Measurements from ENCODE around the gene ADGRL1.
A peak's percentile ranks its signal among the peaks of the same experiment; 100 is the strongest.

The ADGRL1 gene

GRCh38 chr19:14112809-14113385 is 93.1 kb downstream of the ADGRL1 start:
- no peak for DNase-seq (ENCODE audit: low spot score)

- no peak for DNase-seq (ENCODE audit: low spot score)
These were observed 93.7 kb downstream of the ADGRL1 start for GRCh38 chr19:14112051-14112808.

- DNase-seq (ENCODE audit: low spot score) = no peak
These were observed 94.5 kb downstream of the ADGRL1 start for GRCh38 chr19:14111486-14111885.

- no peak for DNase-seq (ENCODE audit: low spot score)
These were observed 95.3 kb downstream of the ADGRL1 start for GRCh38 chr19:14110650-14111049.

- DNase-seq (ENCODE audit: low spot score) = no peak
These were observed 98.1 kb downstream of the ADGRL1 start for GRCh38 chr19:14107581-14108461.

GRCh38 chr19:14106840-14107239 is 99.1 kb downstream of the ADGRL1 start:
- no peak for DNase-seq (ENCODE audit: low spot score)

GRCh38 chr19:14105680-14106079 is 100.3 kb downstream of the ADGRL1 start:
- DNase-seq (ENCODE audit: low spot score) = no peak

- DNase-seq (ENCODE audit: low spot score) = peak; percentile 50
These were observed 102.7 kb downstream of the ADGRL1 start for GRCh38 chr19:14103310-14103709.

GRCh38 chr19:14102756-14103155 is 103.2 kb downstream of the ADGRL1 start:
- no peak for DNase-seq (ENCODE audit: low spot score)

GRCh38 chr19:14102102-14102696 is 103.8 kb downstream of the ADGRL1 start:
- no peak for DNase-seq (ENCODE audit: low spot score)

GRCh38 chr19:14101003-14101545 is 104.9 kb downstream of the ADGRL1 start:
- no peak for DNase-seq (ENCODE audit: low spot score)

All from NAMALWA (cell line).